IMR-90 (cell line): Measurements from ENCODE around the gene KLHL29. TPM values are rescaled to one million over a fixed set of nuclear protein-coding genes. Genes with fewer than 3 reads are reported as not detected.

Source experiments
- POLR2A ChIP-seq: IDR thresholded peaks from 2 replicates; pipeline ENCODE4 v1.6.1; 2012; ENCODE audit warnings: mild to moderate bottlenecking, low read depth, low read length
- polyA plus RNA-seq, 3 experiments: library from polyadenylated mRNA; depleted of rRNA; stranded (reverse); fragments of >200 nt; gene quantifications; 2 replicates each; pipeline ENCODE4 v1.2.3, GENCODE V29; 2012; ENCODE audit warnings: low replicate concordance in 1 of 3
- total RNA-seq: library from RNA; depleted of rRNA; stranded (reverse); fragments of >200 nt; gene quantifications from 2 replicates; pipeline ENCODE4 v1.2.3, GENCODE V29; 2012
- TF ChIP-seq, protein P1 (sequence below): fragments of 150-350 bp; IDR thresholded peaks from 2 replicates; pipeline ENCODE4 v1.6.1; 2017; ENCODE audit warnings: mild to moderate bottlenecking, antibody characterized with exemption, low read length, low read depth

KLHL29 gene
- total and polyA plus RNA-seq, 2 of the 4 experiments (the other 2 are of a cell fraction) = 2.0 to 8.0 TPM

DNA sequence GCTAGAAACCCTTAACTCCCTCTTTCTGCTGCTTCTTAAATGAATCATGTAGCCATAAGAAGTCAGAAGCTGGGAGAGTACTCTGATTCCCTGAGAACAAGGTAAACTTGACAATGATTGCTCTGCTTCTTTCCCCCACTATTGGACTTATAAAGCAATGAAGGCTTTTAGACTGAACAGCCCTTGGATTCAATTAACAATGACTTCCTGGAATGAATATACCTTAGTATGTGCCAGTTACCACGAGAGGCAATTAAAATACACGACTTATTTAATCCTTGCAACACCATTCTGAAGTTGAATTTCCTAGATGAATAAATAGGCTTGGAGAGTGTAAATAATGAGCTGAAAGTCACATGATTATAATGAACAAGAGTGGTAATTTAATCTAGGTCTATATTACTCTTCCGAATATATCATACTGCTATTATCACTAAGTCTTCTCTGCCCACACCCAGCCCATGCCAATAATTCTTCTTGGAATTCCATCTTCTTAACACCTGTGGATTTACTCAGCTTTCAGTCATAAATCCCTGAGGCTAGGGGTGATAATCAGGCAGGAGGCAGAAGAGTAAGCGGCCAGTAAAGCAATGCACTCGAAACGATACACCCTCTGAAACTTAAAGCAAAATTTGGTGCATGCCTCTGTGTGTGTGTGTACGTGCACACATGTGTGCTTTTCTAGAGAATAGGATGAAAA, 371.8 kb downstream of the KLHL29 start (continued):
- TF ChIP-seq, protein P1, sequence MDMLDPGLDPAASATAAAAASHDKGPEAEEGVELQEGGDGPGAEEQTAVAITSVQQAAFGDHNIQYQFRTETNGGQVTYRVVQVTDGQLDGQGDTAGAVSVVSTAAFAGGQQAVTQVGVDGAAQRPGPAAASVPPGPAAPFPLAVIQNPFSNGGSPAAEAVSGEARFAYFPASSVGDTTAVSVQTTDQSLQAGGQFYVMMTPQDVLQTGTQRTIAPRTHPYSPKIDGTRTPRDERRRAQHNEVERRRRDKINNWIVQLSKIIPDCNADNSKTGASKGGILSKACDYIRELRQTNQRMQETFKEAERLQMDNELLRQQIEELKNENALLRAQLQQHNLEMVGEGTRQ = no peak
- TF ChIP-seq POLR2A = no peak
